ENCODE data around the gene MZT1. TPM values are rescaled to one million over a fixed set of nuclear protein-coding genes. Genes with fewer than 3 reads are reported as not detected.

Gene MZT1
- total and polyA plus RNA-seq, 8 donors: 8.7 to 22.3 (median 19.0) TPM

DNA sequence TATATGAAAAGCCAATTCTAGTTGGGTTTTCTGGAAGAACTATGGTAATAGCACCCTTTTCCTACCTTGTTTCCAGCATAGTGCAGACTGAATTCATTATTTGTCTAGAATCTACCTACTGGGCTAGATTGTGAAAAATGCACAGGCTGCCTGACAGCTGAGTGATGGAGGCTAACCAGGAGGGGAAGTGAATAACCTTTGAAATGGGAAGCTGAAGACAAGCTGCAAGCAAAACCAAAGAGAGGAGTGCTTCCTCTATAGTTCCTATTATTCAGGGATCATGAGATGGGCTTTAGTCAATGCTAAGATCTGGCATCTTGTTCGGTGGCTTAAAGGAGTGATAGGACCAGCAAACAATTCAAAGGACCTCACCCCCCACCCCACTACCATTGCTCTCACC lies 26.9 kb downstream of the MZT1 start:
- H3K4me3 ChIP-seq: no peak overlapping the region
- no peak for TF ChIP-seq CTCF (IDR thresholded peaks at IDR 0.05)
- H3K4me1 ChIP-seq: no peaks in the 10 kb centered on the region
- H3K27me3 ChIP-seq: no peaks in the 10 kb centered on the region
- ATAC-seq (no peak), DNase-seq (no peak)
- peaks cover 0 to under 1% of the 10 kb centered on the region in 2 donors for H3K36me3 ChIP-seq
- H3K27ac ChIP-seq: no peak overlapping the region
- H3K9me3 ChIP-seq: no peaks in the 10 kb centered on the region
- intact Hi-C loops (cut with DNase I): no loop called here

- H3K36me3 ChIP-seq: no peaks in the 10 kb centered on the region
- H3K4me1 ChIP-seq: no peaks in the 10 kb centered on the region
- no peak for TF ChIP-seq CTCF (IDR thresholded peaks at IDR 0.05)
- H3K9me3 ChIP-seq: no peaks in the 10 kb centered on the region
- H3K27me3 ChIP-seq: no peaks in the 10 kb centered on the region
- H3K4me3 ChIP-seq: no peak overlapping the region
- DNase-seq (no peak), ATAC-seq (no peak)
- intact Hi-C loops (cut with DNase I): no loop called here
- H3K27ac ChIP-seq: no peak overlapping the region
Observed at GRCh38 chr13:72698164-72698563, 29.3 kb downstream of the MZT1 start.

DNA sequence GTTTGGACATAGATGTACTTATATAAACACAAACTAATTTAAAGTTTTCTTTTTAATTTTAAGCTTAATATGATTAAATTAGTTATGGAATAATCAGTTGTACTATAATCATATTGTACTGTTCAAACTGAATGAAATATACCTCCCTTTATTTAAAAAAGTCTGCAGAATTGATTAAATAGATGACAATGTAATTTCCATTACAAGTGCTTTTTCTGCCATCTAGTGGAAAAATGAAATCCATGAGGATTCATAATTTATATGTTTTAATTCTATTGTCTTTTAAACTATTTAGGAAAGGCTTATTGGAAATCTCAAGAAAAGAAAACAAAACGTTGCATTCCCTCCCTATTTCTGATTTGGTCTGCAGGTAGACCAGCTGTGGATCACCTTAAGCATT lies 30.9 kb downstream of the MZT1 start:
- Histone ChIP-seq H3K27me3 (no peaks in the 10 kb centered on the region), H3K9me3 (peaks cover 0 to 4% of the 10 kb centered on the region in 2 donors), H3K4me3 (no peak overlapping the region), H3K27ac (no peak overlapping the region), H3K4me1 (no peaks in the 10 kb centered on the region), H3K36me3 (no peaks in the 10 kb centered on the region)
- ATAC-seq (no peak), DNase-seq (peak in 1 of 4 donors; percentile 7)
- intact Hi-C loops (cut with DNase I): no loop called here
- TF ChIP-seq CTCF (IDR thresholded peaks at IDR 0.05): peak in 1 of 2 donors; percentile 23

DNA sequence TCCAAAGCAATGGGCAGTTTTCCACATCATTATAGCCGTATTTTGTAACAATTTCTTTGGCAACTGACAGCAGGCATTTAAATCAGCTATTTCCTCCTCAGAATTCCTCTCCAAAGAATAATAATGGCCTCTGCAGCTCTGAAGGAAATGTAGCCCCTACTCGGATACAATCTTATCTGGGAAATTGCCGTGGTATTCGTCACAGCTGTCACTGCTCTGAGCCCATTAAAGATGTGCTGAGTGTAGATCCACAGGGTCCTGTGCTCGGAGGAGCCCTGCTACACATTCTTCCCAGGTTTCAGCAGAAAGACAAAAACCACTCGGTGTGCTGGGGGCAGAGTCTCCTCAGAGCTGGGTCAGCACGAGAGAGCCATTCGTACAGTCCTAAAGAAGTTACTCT lies 33.1 kb downstream of the MZT1 start:
- H3K9me3 ChIP-seq: peaks cover 0 to 4% of the 10 kb centered on the region in 2 donors
- intact Hi-C loops (cut with DNase I): no loop called here
- TF ChIP-seq CTCF (IDR thresholded peaks at IDR 0.05): no peak
- H3K4me3 ChIP-seq: no peak overlapping the region
- no peaks in the 10 kb centered on the region for H3K27me3 ChIP-seq
- no peaks in the 10 kb centered on the region for H3K4me1 ChIP-seq
- DNase-seq (no peak), ATAC-seq (no peak)
- no peak overlapping the region for H3K27ac ChIP-seq
- no peaks in the 10 kb centered on the region for H3K36me3 ChIP-seq

DNA sequence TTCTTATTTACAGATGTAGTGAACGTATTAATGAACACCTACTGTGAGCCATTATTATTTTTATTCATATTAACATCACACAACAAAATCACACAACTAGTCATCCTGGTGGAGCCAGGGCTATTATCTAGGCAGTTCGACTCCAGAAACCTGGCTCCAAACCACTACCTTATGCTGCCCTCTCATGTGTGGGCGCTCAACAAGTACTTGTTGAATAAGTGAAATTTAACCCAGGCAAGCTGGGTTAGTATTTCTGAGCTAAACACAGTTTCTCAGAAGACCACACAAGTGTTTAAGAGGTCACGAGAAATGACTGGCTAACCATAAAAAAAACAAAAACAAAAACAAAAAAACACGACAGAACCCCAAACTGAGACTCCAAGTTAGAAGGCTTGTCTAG lies 33.6 kb downstream of the MZT1 start:
- H3K27me3 ChIP-seq: no peaks in the 10 kb centered on the region
- H3K4me3 ChIP-seq: no peak overlapping the region
- no peaks in the 10 kb centered on the region for H3K36me3 ChIP-seq
- no peak overlapping the region for H3K27ac ChIP-seq
- TF ChIP-seq CTCF (IDR thresholded peaks at IDR 0.05): no peak
- ATAC-seq (no peak), DNase-seq (no peak)
- no peaks in the 10 kb centered on the region for H3K4me1 ChIP-seq
- intact Hi-C loops (cut with DNase I): no loop called here
- peaks cover 0 to 4% of the 10 kb centered on the region in 2 donors for H3K9me3 ChIP-seq

All from left lung (tissue), 10 donors.